ENCODE results near the gene MID1.

MID1 gene

DNA sequence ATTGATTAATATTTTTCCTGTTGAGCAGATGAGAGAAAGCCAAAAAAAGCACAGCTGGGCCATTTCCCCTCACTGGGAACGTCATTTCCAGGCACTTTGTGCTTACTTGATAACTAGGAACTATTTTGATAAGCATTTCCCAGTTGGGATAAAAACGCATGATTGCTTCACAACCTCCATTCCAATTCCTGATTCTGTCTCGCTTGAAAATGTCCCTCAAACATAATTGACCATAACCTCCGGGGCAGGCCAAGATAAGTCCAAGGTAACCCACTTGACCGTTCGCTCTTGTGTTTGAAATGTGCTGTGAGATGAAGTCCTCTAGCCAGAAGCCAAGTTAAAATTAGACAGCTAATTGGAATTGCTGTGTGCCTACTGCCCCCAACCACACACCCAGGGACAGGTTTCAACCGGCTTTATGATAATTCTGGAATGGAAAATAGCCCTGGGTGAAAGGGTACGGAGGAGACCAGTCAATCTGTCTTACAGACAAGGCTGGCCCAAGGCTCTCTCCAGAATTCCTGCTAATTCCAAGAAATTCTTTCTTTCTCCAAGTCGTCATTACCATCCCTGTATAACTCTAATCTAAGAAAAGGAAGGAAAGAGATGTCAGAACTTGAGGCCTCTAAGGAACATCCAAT lies 137.1 kb downstream of the MID1 start:
- peaks cover 0 to 9% of the 10 kb centered on the region in 2 donors for H3K4me1 ChIP-seq (ENCODE audit: control insufficient read depth in 1 of 2, insufficient read depth in 2 of 2, low read length in 2 of 2)
- H3K36me3 ChIP-seq (ENCODE audit: control insufficient read depth in 1 of 2, insufficient read depth in 2 of 2, low read length in 2 of 2) = peaks cover 3 to 7% of the 10 kb centered on the region in 2 donors
- H3K4me3 ChIP-seq (ENCODE audit: low read depth in 1 of 2, low read length in 2 of 2) = no peak overlapping the region
- peak overlapping the region; percentile 58 for H3K27ac ChIP-seq (ENCODE audit: low read length)
- H3K9me3 ChIP-seq (ENCODE audit: control insufficient read depth in 1 of 2, low read length in 2 of 2) = no peaks in the 10 kb centered on the region
- no peaks in the 10 kb centered on the region for H3K27me3 ChIP-seq (ENCODE audit: low read depth, low read length)

DNA sequence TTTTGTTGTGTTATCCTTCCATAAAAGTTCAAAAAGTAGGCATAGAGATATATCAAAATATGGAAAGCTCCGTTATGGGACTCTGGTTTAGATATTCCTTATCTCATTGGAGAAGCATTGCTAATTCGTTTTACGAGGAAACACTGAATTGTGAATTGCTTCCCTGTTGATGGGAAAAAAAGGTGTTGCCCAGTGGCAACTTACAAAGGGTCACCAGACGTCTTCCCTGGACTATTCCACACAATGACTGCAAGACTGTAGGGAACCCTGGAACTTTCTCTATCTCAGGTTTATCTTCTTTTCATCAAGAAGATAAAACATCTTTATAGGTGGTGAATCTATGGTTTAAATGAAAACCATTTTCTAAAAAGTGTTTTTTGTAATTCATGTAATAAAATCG lies 137.7 kb downstream of the MID1 start:
- H3K9me3 ChIP-seq (ENCODE audit: control insufficient read depth in 1 of 2, low read length in 2 of 2) = no peaks in the 10 kb centered on the region
- H3K4me1 ChIP-seq (ENCODE audit: control insufficient read depth in 1 of 2, insufficient read depth in 2 of 2, low read length in 2 of 2) = peaks cover 0 to 9% of the 10 kb centered on the region in 2 donors
- no peak overlapping the region for H3K4me3 ChIP-seq (ENCODE audit: low read depth in 1 of 2, low read length in 2 of 2)
- H3K27ac ChIP-seq (ENCODE audit: low read length) = peak overlapping the region; percentile 58
- H3K27me3 ChIP-seq (ENCODE audit: low read depth, low read length) = no peaks in the 10 kb centered on the region
- peaks cover 3 to 7% of the 10 kb centered on the region in 2 donors for H3K36me3 ChIP-seq (ENCODE audit: control insufficient read depth in 1 of 2, insufficient read depth in 2 of 2, low read length in 2 of 2)

DNA sequence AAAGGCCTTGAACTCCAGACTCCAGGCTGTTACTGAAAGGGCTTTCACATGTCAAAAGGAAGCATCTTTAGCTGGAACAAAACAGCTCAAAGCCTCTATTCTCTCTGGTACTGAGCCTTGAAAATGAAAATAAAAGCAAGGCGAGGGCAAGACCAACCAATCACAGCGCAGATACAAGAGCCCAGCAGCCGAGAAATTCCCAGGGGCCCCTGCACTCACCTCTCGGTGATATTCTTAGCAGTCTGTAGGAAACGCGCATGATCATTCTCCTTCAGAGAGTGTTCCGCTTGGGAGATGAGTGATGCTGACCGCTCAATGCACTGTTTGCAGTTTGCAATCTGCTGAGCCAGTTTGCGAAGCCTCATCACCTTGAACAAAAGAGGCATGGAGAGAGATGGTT lies 138.1 kb downstream of the MID1 start:
- Histone ChIP-seq H3K4me1 (ENCODE audit: control insufficient read depth in 1 of 2, insufficient read depth in 2 of 2, low read length in 2 of 2) (peaks cover 0 to 9% of the 10 kb centered on the region in 2 donors), H3K36me3 (ENCODE audit: control insufficient read depth in 1 of 2, insufficient read depth in 2 of 2, low read length in 2 of 2) (peaks cover 3 to 7% of the 10 kb centered on the region in 2 donors), H3K27me3 (ENCODE audit: low read depth, low read length) (no peaks in the 10 kb centered on the region), H3K4me3 (ENCODE audit: low read depth in 1 of 2, low read length in 2 of 2) (no peak overlapping the region), H3K27ac (ENCODE audit: low read length) (no peak overlapping the region), H3K9me3 (ENCODE audit: control insufficient read depth in 1 of 2, low read length in 2 of 2) (no peaks in the 10 kb centered on the region)

DNA sequence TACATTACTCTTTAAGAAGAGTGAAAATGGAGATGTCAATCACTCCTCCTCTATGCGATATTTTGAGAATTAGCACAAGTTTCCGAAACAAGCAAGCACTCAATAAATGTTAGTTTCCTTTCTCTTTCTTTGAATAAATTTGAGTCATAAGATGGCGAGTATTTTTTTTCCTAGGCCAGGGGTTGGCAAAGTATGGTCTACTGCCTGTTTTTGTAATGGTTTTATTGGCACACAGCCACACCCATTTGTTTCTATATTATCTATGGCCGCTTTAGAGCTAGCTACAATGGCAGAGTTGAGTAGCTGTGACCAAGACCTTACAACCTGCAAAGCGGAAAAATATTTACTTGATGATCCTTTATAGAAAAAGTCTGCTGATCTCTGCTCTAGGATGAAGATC lies 139.5 kb downstream of the MID1 start:
- Histone ChIP-seq H3K36me3 (ENCODE audit: control insufficient read depth in 1 of 2, insufficient read depth in 2 of 2, low read length in 2 of 2) (peaks cover 3 to 7% of the 10 kb centered on the region in 2 donors), H3K4me3 (ENCODE audit: low read depth in 1 of 2, low read length in 2 of 2) (no peak overlapping the region), H3K4me1 (ENCODE audit: control insufficient read depth in 1 of 2, insufficient read depth in 2 of 2, low read length in 2 of 2) (peaks cover 0 to 9% of the 10 kb centered on the region in 2 donors), H3K27me3 (ENCODE audit: low read depth, low read length) (no peaks in the 10 kb centered on the region), H3K9me3 (ENCODE audit: control insufficient read depth in 1 of 2, low read length in 2 of 2) (no peaks in the 10 kb centered on the region), H3K27ac (ENCODE audit: low read length) (no peak overlapping the region)

DNA sequence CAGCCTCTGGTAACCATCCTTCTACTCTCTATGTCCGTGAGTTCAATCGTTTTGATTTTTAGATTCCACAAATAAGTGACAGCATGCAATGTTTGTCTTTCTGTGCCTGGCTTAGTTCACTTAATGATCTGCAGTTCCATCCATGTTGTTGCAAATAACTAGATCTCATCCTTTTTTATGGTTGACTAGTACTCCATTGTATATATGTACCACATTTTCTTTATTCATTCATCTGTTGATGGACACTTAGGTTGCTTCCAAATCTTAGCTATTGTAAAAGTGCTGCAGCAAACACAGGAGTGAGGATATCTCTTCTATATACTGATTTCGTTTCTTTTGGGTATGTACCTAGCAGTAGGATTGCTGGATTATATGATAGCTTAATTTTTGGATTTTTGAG lies 140.9 kb downstream of the MID1 start:
- peaks cover 3 to 7% of the 10 kb centered on the region in 2 donors for H3K36me3 ChIP-seq (ENCODE audit: control insufficient read depth in 1 of 2, insufficient read depth in 2 of 2, low read length in 2 of 2)
- H3K27me3 ChIP-seq (ENCODE audit: low read depth, low read length) = no peaks in the 10 kb centered on the region

DNA sequence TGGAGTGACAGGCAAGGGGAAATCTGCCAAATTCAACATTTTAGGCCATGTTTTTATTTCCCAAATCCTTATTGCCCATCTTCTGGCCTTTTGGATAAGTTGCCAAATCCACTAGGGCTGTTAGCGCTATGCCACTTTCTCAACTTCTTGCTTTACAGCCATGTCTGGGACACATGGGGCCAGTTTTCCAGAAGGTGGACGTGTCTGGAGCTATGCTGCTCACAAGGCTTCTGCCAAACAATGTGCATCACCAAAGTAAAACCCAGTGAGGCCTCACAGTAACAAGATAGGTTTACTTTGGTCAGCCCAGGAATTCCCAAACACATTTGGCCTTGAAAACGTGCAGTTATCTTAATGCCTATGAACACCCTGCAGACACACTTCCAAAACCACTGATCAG lies 142.9 kb downstream of the MID1 start:
- peaks cover 3 to 7% of the 10 kb centered on the region in 2 donors for H3K36me3 ChIP-seq (ENCODE audit: control insufficient read depth in 1 of 2, insufficient read depth in 2 of 2, low read length in 2 of 2)
- H3K4me3 ChIP-seq (ENCODE audit: low read depth in 1 of 2, low read length in 2 of 2) = no peak overlapping the region

More for the DNA sequence above, 140.9 kb downstream of the MID1 start:
- Histone ChIP-seq H3K4me1 (ENCODE audit: control insufficient read depth in 1 of 2, insufficient read depth in 2 of 2, low read length in 2 of 2) (peaks cover 0 to 4% of the 10 kb centered on the region in 2 donors), H3K4me3 (ENCODE audit: low read depth in 1 of 2, low read length in 2 of 2) (no peak overlapping the region), H3K9me3 (ENCODE audit: control insufficient read depth in 1 of 2, low read length in 2 of 2) (no peaks in the 10 kb centered on the region), H3K27ac (ENCODE audit: low read length) (no peak overlapping the region)

DNA sequence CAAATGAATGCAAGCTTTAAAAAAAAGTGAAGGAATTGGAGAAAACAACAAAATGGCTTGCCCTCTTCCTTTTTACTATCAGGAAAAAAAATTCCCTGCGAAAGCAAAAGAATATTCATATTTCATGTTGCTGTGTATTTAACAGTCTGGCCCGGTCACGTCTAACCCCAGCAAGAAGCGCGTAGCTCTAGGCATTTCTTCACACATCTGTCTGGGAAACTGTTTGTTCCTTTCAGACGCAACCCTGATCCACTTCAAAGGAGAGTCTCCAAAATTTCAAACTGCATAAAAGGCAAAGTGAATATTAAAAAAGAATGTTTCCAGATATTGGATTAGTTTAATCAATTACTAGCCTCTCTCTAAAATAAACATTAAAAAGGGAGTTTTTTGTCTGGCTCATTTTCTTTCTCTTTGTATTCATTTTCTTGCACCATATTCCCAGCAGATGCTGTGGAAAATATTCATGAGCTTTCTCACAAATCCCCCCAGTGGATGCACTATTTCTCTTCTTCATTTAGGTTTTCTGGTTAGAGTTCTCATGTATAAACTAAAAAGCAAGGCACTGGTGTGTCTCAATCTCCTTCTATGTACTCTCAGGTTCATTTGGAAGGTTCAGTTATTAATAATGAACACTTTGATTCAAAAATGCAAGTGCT lies 145.3 kb downstream of the MID1 start:
- H3K4me3 ChIP-seq (ENCODE audit: low read depth in 1 of 2, low read length in 2 of 2) = no peak overlapping the region
- H3K36me3 ChIP-seq (ENCODE audit: control insufficient read depth in 1 of 2, insufficient read depth in 2 of 2, low read length in 2 of 2) = peaks cover 2 to 4% of the 10 kb centered on the region in 2 donors
- H3K27ac ChIP-seq (ENCODE audit: low read length) = no peak overlapping the region
- H3K27me3 ChIP-seq (ENCODE audit: low read depth, low read length) = no peaks in the 10 kb centered on the region
- H3K9me3 ChIP-seq (ENCODE audit: control insufficient read depth in 1 of 2, low read length in 2 of 2) = no peaks in the 10 kb centered on the region
- H3K4me1 ChIP-seq (ENCODE audit: control insufficient read depth in 1 of 2, insufficient read depth in 2 of 2, low read length in 2 of 2) = peaks cover 0 to 4% of the 10 kb centered on the region in 2 donors

More for the DNA sequence above, 142.9 kb downstream of the MID1 start:
- Histone ChIP-seq H3K9me3 (ENCODE audit: control insufficient read depth in 1 of 2, low read length in 2 of 2) (no peaks in the 10 kb centered on the region), H3K4me1 (ENCODE audit: control insufficient read depth in 1 of 2, insufficient read depth in 2 of 2, low read length in 2 of 2) (peaks cover 0 to 4% of the 10 kb centered on the region in 2 donors), H3K27ac (ENCODE audit: low read length) (no peak overlapping the region), H3K27me3 (ENCODE audit: low read depth, low read length) (no peaks in the 10 kb centered on the region)

DNA sequence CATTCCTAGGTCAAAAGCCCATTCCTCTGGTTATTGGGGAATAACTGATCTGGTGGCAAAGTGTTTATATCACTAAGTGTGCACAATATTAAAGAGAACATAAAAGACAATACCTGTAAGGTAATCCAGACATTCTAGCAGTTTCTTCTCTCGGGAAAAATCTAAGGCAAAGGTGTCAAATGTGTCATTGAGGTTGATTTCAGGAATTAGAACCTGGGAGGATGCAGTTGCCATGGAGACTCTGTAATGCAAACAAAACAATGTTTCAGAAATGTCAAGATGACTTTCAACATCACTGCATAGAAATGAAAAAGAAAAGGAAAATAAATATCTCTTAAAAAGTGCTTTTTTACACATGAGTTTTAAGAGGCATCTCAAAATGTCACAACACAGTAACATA lies 145.9 kb downstream of the MID1 start:
- Histone ChIP-seq H3K4me3 (ENCODE audit: low read depth in 1 of 2, low read length in 2 of 2) (no peak overlapping the region), H3K27me3 (ENCODE audit: low read depth, low read length) (no peaks in the 10 kb centered on the region), H3K36me3 (ENCODE audit: control insufficient read depth in 1 of 2, insufficient read depth in 2 of 2, low read length in 2 of 2) (no peaks in the 10 kb centered on the region), H3K27ac (ENCODE audit: low read length) (no peak overlapping the region), H3K9me3 (ENCODE audit: control insufficient read depth in 1 of 2, low read length in 2 of 2) (no peaks in the 10 kb centered on the region), H3K4me1 (ENCODE audit: control insufficient read depth in 1 of 2, insufficient read depth in 2 of 2, low read length in 2 of 2) (peaks cover 0 to 4% of the 10 kb centered on the region in 2 donors)

DNA sequence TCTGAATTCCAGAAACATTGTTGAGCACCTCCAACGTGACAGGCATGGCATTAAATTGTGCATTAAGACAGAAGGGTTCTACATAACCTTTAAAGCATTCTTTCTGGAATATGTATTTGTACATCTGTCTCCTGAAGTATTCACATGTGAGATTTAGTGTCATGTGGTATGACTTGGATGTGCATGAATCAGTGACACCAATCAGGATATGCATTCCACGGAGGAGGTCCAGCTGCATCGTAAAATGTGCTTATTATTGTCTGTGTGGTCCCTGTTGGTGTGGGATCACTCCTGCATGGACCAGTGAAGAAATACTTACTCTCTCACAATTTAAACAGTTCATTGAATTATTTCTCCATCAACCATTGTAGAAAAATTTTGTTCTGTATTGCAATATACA lies 149.0 kb downstream of the MID1 start:
- peaks cover 0 to 4% of the 10 kb centered on the region in 2 donors for H3K4me1 ChIP-seq (ENCODE audit: control insufficient read depth in 1 of 2, insufficient read depth in 2 of 2, low read length in 2 of 2)
- H3K27me3 ChIP-seq (ENCODE audit: low read depth, low read length) = no peaks in the 10 kb centered on the region
- H3K36me3 ChIP-seq (ENCODE audit: control insufficient read depth in 1 of 2, insufficient read depth in 2 of 2, low read length in 2 of 2) = no peaks in the 10 kb centered on the region
- no peaks in the 10 kb centered on the region for H3K9me3 ChIP-seq (ENCODE audit: control insufficient read depth in 1 of 2, low read length in 2 of 2)
- no peak overlapping the region for H3K4me3 ChIP-seq (ENCODE audit: low read depth in 1 of 2, low read length in 2 of 2)
- no peak overlapping the region for H3K27ac ChIP-seq (ENCODE audit: low read length)

DNA sequence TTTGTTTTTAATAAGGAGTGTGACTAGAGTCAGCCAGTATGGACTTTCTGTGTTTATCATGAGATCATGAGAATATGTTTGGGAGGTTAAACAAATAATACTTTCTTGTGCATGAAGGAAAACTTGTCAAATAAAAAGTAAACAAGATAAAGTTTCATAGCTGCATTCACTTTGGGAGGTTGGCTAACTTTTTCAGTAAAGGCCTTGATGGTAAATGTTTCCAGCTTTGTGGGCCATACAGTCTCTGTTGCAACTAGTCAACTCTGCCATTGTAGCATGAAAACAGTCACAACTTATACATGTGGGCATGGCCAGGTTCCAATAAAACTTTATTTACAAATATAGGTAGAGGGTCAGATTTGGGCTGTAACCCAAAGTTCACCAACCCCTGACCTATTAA lies 150.4 kb downstream of the MID1 start:
- Histone ChIP-seq H3K27me3 (ENCODE audit: low read depth, low read length) (no peaks in the 10 kb centered on the region), H3K4me1 (ENCODE audit: control insufficient read depth in 1 of 2, insufficient read depth in 2 of 2, low read length in 2 of 2) (peaks cover 0 to 4% of the 10 kb centered on the region in 2 donors), H3K4me3 (ENCODE audit: low read depth in 1 of 2, low read length in 2 of 2) (no peak overlapping the region), H3K9me3 (ENCODE audit: control insufficient read depth in 1 of 2, low read length in 2 of 2) (no peaks in the 10 kb centered on the region), H3K27ac (ENCODE audit: low read length) (no peak overlapping the region), H3K36me3 (ENCODE audit: control insufficient read depth in 1 of 2, insufficient read depth in 2 of 2, low read length in 2 of 2) (no peaks in the 10 kb centered on the region)

DNA sequence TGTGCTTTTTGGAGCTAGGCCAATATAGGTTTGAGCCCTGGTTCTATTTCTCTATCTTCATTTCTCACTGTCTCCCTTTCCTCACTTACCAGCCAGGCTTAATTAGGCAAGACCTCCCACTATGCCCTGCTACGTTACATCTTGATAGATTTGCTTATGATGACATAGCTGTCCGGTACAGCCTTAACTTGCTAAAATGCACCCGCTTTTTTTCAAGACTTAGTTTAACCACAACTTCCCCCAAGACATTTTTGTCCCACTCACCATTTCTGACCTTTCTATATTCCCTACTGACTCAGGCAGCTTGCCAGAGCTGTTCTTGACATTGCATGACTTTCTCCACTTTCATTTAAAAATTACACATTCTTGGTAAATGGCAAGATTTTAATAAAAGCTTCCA lies 152.6 kb downstream of the MID1 start:
- H3K9me3 ChIP-seq (ENCODE audit: control insufficient read depth in 1 of 2, low read length in 2 of 2) = no peaks in the 10 kb centered on the region
- H3K27ac ChIP-seq (ENCODE audit: low read length) = no peak overlapping the region
- H3K4me3 ChIP-seq (ENCODE audit: low read depth in 1 of 2, low read length in 2 of 2) = no peak overlapping the region
- H3K27me3 ChIP-seq (ENCODE audit: low read depth, low read length) = no peaks in the 10 kb centered on the region
- no peaks in the 10 kb centered on the region for H3K36me3 ChIP-seq (ENCODE audit: control insufficient read depth in 1 of 2, insufficient read depth in 2 of 2, low read length in 2 of 2)
- no peaks in the 10 kb centered on the region for H3K4me1 ChIP-seq (ENCODE audit: control insufficient read depth in 1 of 2, insufficient read depth in 2 of 2, low read length in 2 of 2)

Data from muscle layer of duodenum (tissue), 2 donors.